ENCODE results near the gene TBX18.

Gene TBX18

DNA sequence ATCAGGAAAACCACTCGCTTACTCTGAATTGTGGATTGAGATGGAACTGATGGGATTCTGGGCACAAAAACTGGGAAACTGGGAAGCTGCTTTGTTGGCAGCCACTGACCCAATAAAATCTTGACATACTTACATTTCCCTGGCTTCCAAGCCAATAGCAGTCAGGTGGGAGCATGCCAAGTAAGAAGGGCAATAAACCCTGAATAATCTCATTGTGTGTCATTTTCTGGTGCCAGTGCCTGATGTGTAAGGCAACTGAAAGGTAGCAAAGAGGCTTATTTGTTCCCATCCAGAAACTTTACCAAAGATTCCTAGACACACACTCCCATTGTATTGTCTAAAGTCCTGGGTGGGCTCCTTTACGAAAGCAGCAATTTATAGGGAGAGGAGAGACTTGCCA lies 93.2 kb downstream of the TBX18 start:
- H3K9me3 ChIP-seq (ENCODE audit: control insufficient read depth, low read length) = no peaks in the 10 kb centered on the region
- no peak overlapping the region for H3K27ac ChIP-seq (ENCODE audit: low read depth, low read length, severe bottlenecking)
- peaks cover 10% of the 10 kb centered on the region for H3K4me1 ChIP-seq (ENCODE audit: control insufficient read depth, insufficient read depth, low read length, poor library complexity, severe bottlenecking)
- H3K36me3 ChIP-seq (ENCODE audit: control insufficient read depth, insufficient read depth, low read length) = no peaks in the 10 kb centered on the region
- no peak overlapping the region for H3K4me3 ChIP-seq (ENCODE audit: extremely low read depth, insufficient read depth, low read length, poor library complexity, severe bottlenecking)
- 80 to 100% methylated on average over 1 of the region's 2 CpGs for WGBS, 2 experiments (ENCODE audit: insufficient coverage in 2 of 2)

DNA sequence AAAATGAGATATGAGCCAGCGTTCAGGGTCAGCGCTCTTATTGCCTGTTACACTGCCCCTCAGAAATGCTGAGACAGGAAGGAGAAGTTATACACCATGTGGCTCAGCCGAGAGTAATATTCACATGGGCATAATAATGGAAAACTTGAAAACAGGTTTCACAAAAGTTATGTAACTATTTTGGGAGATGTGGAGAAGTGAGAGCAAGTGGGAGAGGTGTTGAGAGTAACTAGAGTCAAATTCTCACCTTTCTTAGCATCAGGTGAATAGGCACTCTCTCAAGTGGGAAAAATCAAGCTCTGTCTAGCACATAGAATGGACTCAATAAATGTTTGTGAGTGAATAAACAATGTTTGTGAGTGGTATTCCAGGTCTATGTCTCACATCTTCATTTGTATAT lies 94.5 kb downstream of the TBX18 start:
- Histone ChIP-seq H3K36me3 (ENCODE audit: control insufficient read depth, insufficient read depth, low read length) (no peaks in the 10 kb centered on the region), H3K9me3 (ENCODE audit: control insufficient read depth, low read length) (no peaks in the 10 kb centered on the region), H3K27ac (ENCODE audit: low read depth, low read length, severe bottlenecking) (no peak overlapping the region), H3K4me1 (ENCODE audit: control insufficient read depth, insufficient read depth, low read length, poor library complexity, severe bottlenecking) (peaks cover 10% of the 10 kb centered on the region), H3K4me3 (ENCODE audit: extremely low read depth, insufficient read depth, low read length, poor library complexity, severe bottlenecking) (no peak overlapping the region)
- WGBS, 2 experiments (ENCODE audit: insufficient coverage in 2 of 2) = 86 to 91% methylated on average over 1 to 3 of the region's 3 CpGs

DNA sequence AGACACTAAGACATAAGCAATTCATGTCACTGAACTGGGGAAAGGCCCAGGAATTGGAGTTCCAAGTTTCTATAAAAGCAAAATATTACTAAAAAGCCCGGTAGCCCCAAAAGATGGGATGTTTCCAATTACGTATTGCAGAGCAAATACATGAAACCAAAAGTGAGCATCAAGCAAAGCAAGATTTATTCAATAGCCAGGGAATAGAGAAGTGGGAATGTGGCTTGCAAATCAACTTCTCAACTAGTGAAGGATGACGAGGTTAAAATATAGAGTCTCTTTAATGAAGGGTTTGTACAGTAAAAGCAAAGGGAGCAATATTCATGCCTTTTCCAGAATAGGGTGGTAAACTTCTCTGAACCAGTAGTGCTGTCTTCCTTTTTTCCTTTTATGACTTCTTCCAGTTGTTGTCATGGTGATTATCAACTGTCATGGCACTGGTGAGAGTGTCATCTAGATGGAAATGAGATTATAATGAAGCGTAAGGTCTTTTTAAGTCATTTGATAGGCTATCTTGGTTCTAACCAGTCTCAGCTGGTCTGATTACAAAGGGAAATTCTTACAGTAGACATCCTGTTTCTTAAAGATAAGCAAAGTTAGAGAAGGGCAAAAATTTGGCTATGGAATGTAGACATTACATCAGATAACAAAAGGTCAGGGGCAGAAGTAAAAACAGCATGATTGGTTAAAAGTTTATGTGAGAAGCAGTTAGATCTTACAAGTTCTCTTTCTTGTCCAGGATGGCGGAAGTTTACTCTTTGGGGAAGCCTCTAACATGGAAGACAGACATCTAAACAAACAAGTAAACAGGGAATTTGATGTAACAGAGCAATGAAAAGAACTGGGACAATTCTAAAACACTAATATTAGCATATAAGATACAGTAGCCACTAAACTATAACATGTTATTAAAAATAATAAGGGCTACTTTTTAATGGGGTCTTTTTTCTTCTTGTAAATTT lies 96.9 kb downstream of the TBX18 start:
- H3K4me1 ChIP-seq (ENCODE audit: control insufficient read depth, insufficient read depth, low read length, poor library complexity, severe bottlenecking) = peaks cover 10% of the 10 kb centered on the region
- no peaks in the 10 kb centered on the region for H3K9me3 ChIP-seq (ENCODE audit: control insufficient read depth, low read length)
- WGBS, 2 experiments (ENCODE audit: insufficient coverage in 2 of 2) = 93% methylated on average over 3 to 4 of the region's 5 CpGs
- no peak overlapping the region for H3K4me3 ChIP-seq (ENCODE audit: extremely low read depth, insufficient read depth, low read length, poor library complexity, severe bottlenecking)
- no peaks in the 10 kb centered on the region for H3K36me3 ChIP-seq (ENCODE audit: control insufficient read depth, insufficient read depth, low read length)
- H3K27ac ChIP-seq (ENCODE audit: low read depth, low read length, severe bottlenecking) = no peak overlapping the region

DNA sequence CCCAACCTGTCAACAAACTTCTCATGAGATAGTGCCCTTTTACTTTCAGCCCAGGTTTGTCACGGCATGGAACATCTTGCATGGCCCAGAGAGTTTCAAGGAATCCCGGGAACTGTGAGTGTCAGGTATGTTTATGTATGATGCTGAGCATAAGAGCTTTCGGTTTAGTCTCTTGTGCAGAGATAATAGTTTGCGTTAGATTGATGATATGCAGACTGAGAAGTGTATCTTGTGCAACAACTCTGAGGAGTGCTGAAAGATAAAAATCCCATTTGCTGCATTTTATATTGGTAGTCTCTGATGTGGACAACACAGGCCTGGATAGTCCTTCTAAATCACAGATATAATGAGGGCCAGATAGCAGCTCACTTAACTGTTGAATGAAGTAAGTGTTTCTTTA lies 99.0 kb downstream of the TBX18 start:
- no peaks in the 10 kb centered on the region for H3K9me3 ChIP-seq (ENCODE audit: control insufficient read depth, low read length)
- H3K4me3 ChIP-seq (ENCODE audit: extremely low read depth, insufficient read depth, low read length, poor library complexity, severe bottlenecking) = no peak overlapping the region
- WGBS, 2 experiments (ENCODE audit: insufficient coverage in 2 of 2) = 94 to 100% methylated on average over 4 of the region's 4 CpGs
- H3K4me1 ChIP-seq (ENCODE audit: control insufficient read depth, insufficient read depth, low read length, poor library complexity, severe bottlenecking) = peaks cover 10% of the 10 kb centered on the region
- H3K36me3 ChIP-seq (ENCODE audit: control insufficient read depth, insufficient read depth, low read length) = no peaks in the 10 kb centered on the region
- no peak overlapping the region for H3K27ac ChIP-seq (ENCODE audit: low read depth, low read length, severe bottlenecking)

DNA sequence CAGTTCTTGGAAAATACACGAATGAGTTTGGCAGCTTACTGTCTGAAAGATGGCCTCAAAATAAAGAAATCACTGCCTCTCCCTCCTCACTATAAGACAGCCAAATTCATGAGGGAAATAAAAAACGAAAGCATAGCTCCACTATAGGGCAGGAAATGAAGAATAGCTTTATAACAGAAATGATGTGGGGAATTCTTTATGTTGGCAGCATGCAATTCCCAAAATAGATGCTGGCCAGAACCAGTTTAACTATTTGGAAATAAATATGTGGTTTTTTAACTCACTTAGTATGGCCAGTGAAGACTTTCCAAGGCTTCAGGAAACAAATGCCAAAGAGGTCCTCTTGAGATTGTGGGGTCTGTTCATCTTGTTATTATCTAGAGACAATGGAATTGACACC lies 100.5 kb downstream of the TBX18 start:
- 90% methylated on average over 2 of the region's 2 CpGs; no CpG with 5 or more reads in 1 of the 2 experiments for WGBS, 2 experiments (ENCODE audit: insufficient coverage in 2 of 2)
- Histone ChIP-seq H3K4me3 (ENCODE audit: extremely low read depth, insufficient read depth, low read length, poor library complexity, severe bottlenecking) (no peak overlapping the region), H3K9me3 (ENCODE audit: control insufficient read depth, low read length) (no peaks in the 10 kb centered on the region), H3K27ac (ENCODE audit: low read depth, low read length, severe bottlenecking) (no peak overlapping the region), H3K4me1 (ENCODE audit: control insufficient read depth, insufficient read depth, low read length, poor library complexity, severe bottlenecking) (peaks cover 10% of the 10 kb centered on the region), H3K36me3 (ENCODE audit: control insufficient read depth, insufficient read depth, low read length) (no peaks in the 10 kb centered on the region)

DNA sequence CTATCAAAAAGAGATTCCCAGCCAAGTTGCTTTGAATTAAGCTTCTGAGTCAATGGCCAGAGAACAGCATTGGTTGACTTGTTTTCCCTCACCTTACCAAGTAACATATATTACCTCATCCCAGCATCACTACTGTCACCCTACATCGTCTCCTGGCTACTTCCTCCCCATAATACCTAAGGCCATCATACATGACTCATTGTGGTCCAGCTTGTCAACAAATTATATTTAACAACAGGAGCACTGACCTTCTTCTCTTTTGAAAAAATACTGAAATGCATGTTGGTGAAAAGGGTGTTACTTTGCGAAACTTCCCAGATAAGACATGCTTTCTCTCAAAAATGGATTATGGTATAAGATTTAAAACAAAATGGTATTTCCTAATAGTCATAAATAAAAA lies 106.9 kb downstream of the TBX18 start:
- Histone ChIP-seq H3K4me3 (ENCODE audit: extremely low read depth, insufficient read depth, low read length, poor library complexity, severe bottlenecking) (no peak overlapping the region), H3K4me1 (ENCODE audit: control insufficient read depth, insufficient read depth, low read length, poor library complexity, severe bottlenecking) (peaks cover 11% of the 10 kb centered on the region), H3K27ac (ENCODE audit: low read depth, low read length, severe bottlenecking) (no peak overlapping the region), H3K9me3 (ENCODE audit: control insufficient read depth, low read length) (no peaks in the 10 kb centered on the region), H3K36me3 (ENCODE audit: control insufficient read depth, insufficient read depth, low read length) (no peaks in the 10 kb centered on the region)
- WGBS, 2 experiments (ENCODE audit: insufficient coverage in 2 of 2) = 80 to 100% methylated on average over 1 of the region's 2 CpGs

DNA sequence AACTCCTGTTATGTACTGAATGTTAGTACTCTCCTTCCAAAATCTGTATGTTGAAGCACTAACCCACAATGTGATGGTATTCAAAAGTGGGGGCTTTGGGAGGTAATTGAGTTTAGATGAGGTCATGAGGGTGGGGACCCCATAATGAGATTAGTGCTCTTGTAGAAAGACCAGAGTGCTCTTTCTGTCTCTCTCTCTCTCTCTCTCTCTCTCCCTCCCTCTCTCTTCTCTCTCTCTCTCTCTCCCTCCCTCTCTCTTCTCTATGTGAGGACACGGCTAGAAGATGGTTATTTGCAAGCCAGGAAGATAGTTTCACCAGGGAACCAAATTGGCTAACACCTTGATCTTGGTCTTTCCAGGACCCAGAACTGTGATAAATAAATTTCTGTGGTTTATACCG lies 107.4 kb downstream of the TBX18 start:
- H3K4me3 ChIP-seq (ENCODE audit: extremely low read depth, insufficient read depth, low read length, poor library complexity, severe bottlenecking) = no peak overlapping the region
- WGBS, 2 experiments (ENCODE audit: insufficient coverage in 2 of 2) = 100% methylated on average over 1 of the region's 2 CpGs
- H3K36me3 ChIP-seq (ENCODE audit: control insufficient read depth, insufficient read depth, low read length) = no peaks in the 10 kb centered on the region
- H3K9me3 ChIP-seq (ENCODE audit: control insufficient read depth, low read length) = no peaks in the 10 kb centered on the region
- H3K27ac ChIP-seq (ENCODE audit: low read depth, low read length, severe bottlenecking) = no peak overlapping the region
- H3K4me1 ChIP-seq (ENCODE audit: control insufficient read depth, insufficient read depth, low read length, poor library complexity, severe bottlenecking) = peaks cover 11% of the 10 kb centered on the region

DNA sequence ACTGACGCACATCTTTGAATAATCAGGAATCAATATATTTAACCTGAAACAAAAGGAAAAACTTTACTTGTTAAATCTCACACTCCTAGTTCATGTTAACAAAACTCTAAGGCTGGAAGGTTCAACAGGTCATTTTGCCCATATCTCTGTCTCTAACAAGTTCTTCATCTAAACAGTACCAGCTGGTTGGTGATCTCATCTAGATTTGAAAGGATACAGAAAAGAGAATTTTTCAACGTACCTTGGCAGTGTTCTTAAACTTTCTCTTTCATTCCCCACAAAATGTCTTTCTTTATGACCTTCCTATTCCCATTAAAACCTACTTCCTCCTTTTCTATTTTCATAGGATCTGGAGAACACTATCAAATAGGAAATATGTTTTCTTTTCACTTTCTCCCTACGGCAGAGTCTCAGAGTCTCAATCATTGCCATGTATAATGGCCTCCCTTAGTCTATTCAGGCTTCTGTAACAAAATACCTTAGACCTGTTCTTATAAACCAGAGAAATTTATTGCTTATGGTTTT lies 111.3 kb downstream of the TBX18 start:
- peak overlapping the region; percentile 81 for H3K27ac ChIP-seq (ENCODE audit: low read depth, low read length, severe bottlenecking)
- WGBS, 2 experiments (ENCODE audit: insufficient coverage in 2 of 2) = 94 to 100% methylated on average over 1 to 2 of the region's 3 CpGs
- H3K36me3 ChIP-seq (ENCODE audit: control insufficient read depth, insufficient read depth, low read length) = no peaks in the 10 kb centered on the region
- peaks cover 20% of the 10 kb centered on the region for H3K4me1 ChIP-seq (ENCODE audit: control insufficient read depth, insufficient read depth, low read length, poor library complexity, severe bottlenecking)
- no peaks in the 10 kb centered on the region for H3K9me3 ChIP-seq (ENCODE audit: control insufficient read depth, low read length)
- no peak overlapping the region for H3K4me3 ChIP-seq (ENCODE audit: extremely low read depth, insufficient read depth, low read length, poor library complexity, severe bottlenecking)

DNA sequence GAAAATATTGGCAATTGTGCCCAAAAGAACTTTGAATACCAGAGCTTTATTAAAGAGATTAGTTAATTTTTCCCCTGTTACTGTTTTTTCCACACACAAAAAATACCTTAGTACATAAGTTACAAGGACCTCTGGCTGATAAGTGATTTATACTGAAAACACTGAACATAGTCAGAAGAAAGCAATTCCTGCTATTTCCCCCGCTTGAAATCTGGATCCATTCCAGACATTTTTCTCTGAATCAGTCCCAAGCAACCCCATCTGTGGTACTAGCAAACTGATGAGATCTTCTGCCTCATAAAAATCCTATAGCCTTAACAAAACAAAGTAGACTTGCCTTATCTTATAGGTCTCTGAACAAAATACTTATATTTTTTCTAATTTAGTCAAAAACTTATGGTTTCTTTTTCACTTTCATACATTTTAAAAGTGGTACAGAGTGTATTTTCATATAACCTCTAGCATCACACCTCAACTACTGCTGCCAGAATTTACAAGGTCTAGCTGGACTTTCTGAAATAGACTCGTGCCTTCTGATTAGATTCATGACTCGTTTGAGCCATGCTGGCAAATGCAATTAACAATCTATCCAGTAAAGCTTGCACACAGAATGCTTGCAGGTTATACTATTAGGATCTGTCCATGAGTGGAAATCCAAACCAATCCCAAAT lies 111.9 kb downstream of the TBX18 start:
- WGBS, 2 experiments (ENCODE audit: insufficient coverage in 2 of 2) = 76 to 96% methylated on average over 3 of the region's 3 CpGs
- Histone ChIP-seq H3K4me1 (ENCODE audit: control insufficient read depth, insufficient read depth, low read length, poor library complexity, severe bottlenecking) (peaks cover 20% of the 10 kb centered on the region), H3K36me3 (ENCODE audit: control insufficient read depth, insufficient read depth, low read length) (no peaks in the 10 kb centered on the region), H3K9me3 (ENCODE audit: control insufficient read depth, low read length) (no peaks in the 10 kb centered on the region), H3K27ac (ENCODE audit: low read depth, low read length, severe bottlenecking) (peak overlapping the region; percentile 81), H3K4me3 (ENCODE audit: extremely low read depth, insufficient read depth, low read length, poor library complexity, severe bottlenecking) (no peak overlapping the region)

DNA sequence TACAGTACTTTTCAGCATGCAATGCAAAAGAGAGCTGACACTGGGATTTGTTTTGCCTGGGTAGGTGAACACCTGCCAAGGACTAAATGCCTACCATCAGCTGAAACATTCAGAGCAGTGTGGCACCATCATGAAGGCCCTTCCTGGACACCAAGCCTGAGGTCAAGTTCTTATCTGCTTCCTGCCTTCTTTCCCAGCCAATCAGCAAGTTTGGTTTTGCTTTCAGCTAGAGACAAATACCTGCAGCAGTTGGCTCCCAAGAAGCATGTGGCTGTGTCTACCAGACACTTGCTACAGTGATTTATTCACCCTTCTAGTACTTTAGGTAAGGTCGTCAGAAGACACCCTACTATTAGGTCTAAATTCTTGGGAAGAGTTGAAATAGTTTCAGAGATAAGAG lies 112.8 kb downstream of the TBX18 start:
- H3K36me3 ChIP-seq (ENCODE audit: control insufficient read depth, insufficient read depth, low read length) = no peaks in the 10 kb centered on the region
- no CpG with 5 or more reads among the region's 1 CpG for WGBS, 2 experiments (ENCODE audit: insufficient coverage in 2 of 2)
- H3K27ac ChIP-seq (ENCODE audit: low read depth, low read length, severe bottlenecking) = peak overlapping the region; percentile 81
- H3K9me3 ChIP-seq (ENCODE audit: control insufficient read depth, low read length) = no peaks in the 10 kb centered on the region
- H3K4me1 ChIP-seq (ENCODE audit: control insufficient read depth, insufficient read depth, low read length, poor library complexity, severe bottlenecking) = peaks cover 24% of the 10 kb centered on the region
- no peak overlapping the region for H3K4me3 ChIP-seq (ENCODE audit: extremely low read depth, insufficient read depth, low read length, poor library complexity, severe bottlenecking)

DNA sequence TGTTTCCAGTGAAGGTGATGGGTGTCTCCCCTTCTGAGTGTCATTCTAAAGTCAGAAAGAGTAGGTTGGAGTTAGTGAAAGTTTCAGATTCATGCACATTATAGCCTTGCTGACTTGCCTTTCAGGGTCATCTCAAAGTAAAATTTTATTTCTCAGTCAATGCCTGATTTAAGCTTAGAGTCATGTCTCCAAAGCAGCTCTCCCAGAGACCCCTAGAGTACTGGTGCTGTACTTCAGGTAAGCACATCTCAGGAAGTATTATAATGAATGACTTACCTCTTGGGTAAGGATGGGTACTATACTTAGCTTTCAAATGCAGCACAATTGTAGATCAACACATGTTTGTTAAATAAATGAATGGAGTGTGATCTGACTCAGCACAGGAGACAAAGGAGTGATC lies 116.0 kb downstream of the TBX18 start:
- no peaks in the 10 kb centered on the region for H3K36me3 ChIP-seq (ENCODE audit: control insufficient read depth, insufficient read depth, low read length)
- peaks cover 51% of the 10 kb centered on the region for H3K4me1 ChIP-seq (ENCODE audit: control insufficient read depth, insufficient read depth, low read length, poor library complexity, severe bottlenecking)
- no peak overlapping the region for H3K4me3 ChIP-seq (ENCODE audit: extremely low read depth, insufficient read depth, low read length, poor library complexity, severe bottlenecking)
- H3K9me3 ChIP-seq (ENCODE audit: control insufficient read depth, low read length) = no peaks in the 10 kb centered on the region
- H3K27ac ChIP-seq (ENCODE audit: low read depth, low read length, severe bottlenecking) = no peak overlapping the region
